Measurements from ENCODE around the gene PSMD8.

GRCh38 chr19:38399537-38399936 lies 25.2 kb downstream of the PSMD8 start:
- no peak for TF ChIP-seq MAX (IDR thresholded peaks at IDR 0.05)
- no peak for TF ChIP-seq TAF1 (IDR thresholded peaks at IDR 0.05; ENCODE audit: low read depth)
- TF ChIP-seq EP300 (IDR thresholded peaks at IDR 0.05; ENCODE audit: borderline replicate concordance) = no peak
- no peak for TF ChIP-seq TEAD4 (IDR thresholded peaks at IDR 0.05)
- no peak for TF ChIP-seq CEBPB (IDR thresholded peaks at IDR 0.05)
- TF ChIP-seq CREB1 (IDR thresholded peaks at IDR 0.05; ENCODE audit: low read depth) = no peak

All from Ishikawa (cell line).